SK-N-SH treated with all-trans-retinoic acid at 6 μM for 48 hours (cell line): ENCODE results near the gene CTIF.

ENCODE experiments used
- CREB5 ChIP-seq: fragments of 250-450 bp; sonication (Bioruptor Pico); IDR thresholded peaks from 2 replicates; pipeline ENCODE4 v1.5.1; 2020; ENCODE audit warnings: low read depth, mild to moderate bottlenecking, moderate library complexity
- CSRNP3 ChIP-seq: fragments of 250-450 bp; sonication (Bioruptor Pico); IDR thresholded peaks from 2 replicates; pipeline ENCODE4 v1.5.1; 2021; ENCODE audit warnings: mild to moderate bottlenecking, moderate library complexity
- ISL1 ChIP-seq: fragments of 250-450 bp; sonication (Bioruptor Pico); IDR thresholded peaks from 2 replicates; pipeline ENCODE4 v2.1.2; 2022; ENCODE audit warnings: mild to moderate bottlenecking, moderate library complexity
- PATZ1 ChIP-seq: fragments of 250-450 bp; sonication (Bioruptor Pico); IDR thresholded peaks from 2 replicates; pipeline ENCODE4 v1.8.0; 2020; ENCODE audit warnings: mild to moderate bottlenecking, moderate library complexity, borderline replicate concordance
- TSHZ2 ChIP-seq: fragments of 250-450 bp; sonication (Bioruptor Pico); IDR thresholded peaks from 2 replicates; pipeline ENCODE4 v1.5.0; 2020; ENCODE audit warnings: mild to moderate bottlenecking, moderate library complexity
- ZFP30 ChIP-seq: fragments of 450-650 bp; formaldehyde crosslinking; IDR thresholded peaks from 2 replicates; pipeline ENCODE4 v1.5.0; 2022; ENCODE audit warnings: mild to moderate bottlenecking, moderate library complexity

- TF ChIP-seq ISL1 (CRISPR knock-in tag) = no peak
- no peak for TF ChIP-seq CREB5 (CRISPR knock-in tag)
- no peak for TF ChIP-seq CSRNP3 (CRISPR knock-in tag)
- no peak for TF ChIP-seq PATZ1
- TF ChIP-seq TSHZ2 (CRISPR knock-in tag) = no peak
- TF ChIP-seq ZFP30 (CRISPR knock-in tag) = no peak
These were observed 316.9 kb downstream of the CTIF start for GRCh38 chr18:48855422-48856377.
